GM10266 (cell line): ENCODE results near the gene CPLX3.

Experiments used
- DNase-seq: peaks from one replicate; pipeline ENCODE4 v3.0.0; 2012; ENCODE audit errors: extremely low spot score
- TF ChIP-seq, protein P1 (sequence below): IDR thresholded peaks from 2 replicates; pipeline ENCODE4 v1.5.1; 2012; ENCODE audit warnings: mild to moderate bottlenecking, low read depth; ENCODE audit not compliant: control insufficient read depth, insufficient read depth; ENCODE audit errors: missing control alignments

The CPLX3 gene

GRCh38 chr15:74839526-74840395 lies 13.3 kb downstream of the CPLX3 start:
- TF ChIP-seq, protein P1, sequence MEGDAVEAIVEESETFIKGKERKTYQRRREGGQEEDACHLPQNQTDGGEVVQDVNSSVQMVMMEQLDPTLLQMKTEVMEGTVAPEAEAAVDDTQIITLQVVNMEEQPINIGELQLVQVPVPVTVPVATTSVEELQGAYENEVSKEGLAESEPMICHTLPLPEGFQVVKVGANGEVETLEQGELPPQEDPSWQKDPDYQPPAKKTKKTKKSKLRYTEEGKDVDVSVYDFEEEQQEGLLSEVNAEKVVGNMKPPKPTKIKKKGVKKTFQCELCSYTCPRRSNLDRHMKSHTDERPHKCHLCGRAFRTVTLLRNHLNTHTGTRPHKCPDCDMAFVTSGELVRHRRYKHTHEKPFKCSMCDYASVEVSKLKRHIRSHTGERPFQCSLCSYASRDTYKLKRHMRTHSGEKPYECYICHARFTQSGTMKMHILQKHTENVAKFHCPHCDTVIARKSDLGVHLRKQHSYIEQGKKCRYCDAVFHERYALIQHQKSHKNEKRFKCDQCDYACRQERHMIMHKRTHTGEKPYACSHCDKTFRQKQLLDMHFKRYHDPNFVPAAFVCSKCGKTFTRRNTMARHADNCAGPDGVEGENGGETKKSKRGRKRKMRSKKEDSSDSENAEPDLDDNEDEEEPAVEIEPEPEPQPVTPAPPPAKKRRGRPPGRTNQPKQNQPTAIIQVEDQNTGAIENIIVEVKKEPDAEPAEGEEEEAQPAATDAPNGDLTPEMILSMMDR: peak; percentile 26
- DNase-seq: no peak

DNA sequence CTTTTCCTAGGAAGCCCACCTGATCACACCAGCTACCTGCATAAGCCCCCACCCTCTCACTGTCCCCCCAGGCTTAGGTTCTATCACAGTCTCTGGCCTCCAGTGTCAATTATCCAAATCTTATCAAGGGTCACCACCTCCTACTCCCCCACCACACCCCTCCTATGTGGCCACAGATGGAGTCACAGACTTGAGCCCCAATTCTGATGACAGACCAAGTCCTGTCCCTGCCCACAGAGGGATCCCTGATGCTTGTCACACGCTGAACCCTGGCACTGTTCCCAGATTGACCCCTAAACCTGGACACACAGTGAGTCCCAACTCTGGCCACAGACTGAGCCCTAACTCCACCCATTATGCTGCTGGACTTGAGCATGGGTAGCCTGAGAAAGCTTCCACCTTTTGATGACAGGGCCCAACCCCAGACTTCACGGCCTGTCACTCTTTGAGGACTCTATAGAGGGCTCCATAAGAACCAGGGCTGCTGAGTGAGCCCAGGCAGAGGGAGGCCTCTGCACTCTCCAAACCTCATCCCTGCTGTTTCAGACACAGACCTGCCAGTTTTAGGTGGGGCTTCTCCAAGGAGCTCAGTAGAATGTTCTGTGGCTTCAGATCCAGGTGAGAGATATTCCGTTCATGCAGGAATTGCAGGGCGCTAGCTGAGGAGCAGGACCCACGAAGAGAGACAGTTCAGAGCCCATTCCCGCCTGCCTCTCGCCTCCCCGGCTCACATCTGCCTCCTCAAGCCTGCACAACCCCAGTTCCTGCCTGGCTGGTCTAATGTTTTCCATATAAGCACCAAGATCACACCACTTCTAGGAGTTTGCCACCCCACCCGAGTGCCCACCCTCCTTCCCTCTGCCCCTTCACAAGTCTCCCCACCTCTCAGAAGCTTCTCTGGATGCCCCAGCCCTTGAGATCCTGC lies 14.7 kb downstream of the CPLX3 start:
- DNase-seq: no peak
- TF ChIP-seq, protein P1: no peak

DNA sequence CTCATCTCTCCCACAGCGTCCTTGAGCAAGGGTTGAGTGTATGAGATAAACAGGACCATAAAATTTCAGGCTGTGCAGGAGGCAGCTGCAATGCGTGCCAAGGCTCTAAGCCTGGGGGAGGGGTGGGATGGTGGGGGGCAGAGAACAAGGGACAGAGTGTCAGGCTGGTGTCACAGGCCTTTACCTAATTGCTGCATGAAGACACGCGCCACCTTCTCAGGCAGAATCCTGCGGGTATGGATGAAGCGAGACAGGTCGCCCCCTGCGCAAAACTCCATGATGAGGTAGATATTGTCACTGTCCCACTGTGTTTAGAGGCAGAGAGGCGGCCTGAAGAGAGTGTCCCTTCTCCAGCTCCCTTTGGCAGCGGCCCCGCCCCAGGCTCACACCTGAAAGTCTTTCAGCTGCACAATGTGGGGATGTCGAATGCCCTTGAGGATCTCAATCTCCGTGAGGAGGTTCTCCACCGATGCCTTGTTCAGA lies 15.5 kb downstream of the CPLX3 start:
- no peak for DNase-seq
- TF ChIP-seq, protein P1: no peak

DNA sequence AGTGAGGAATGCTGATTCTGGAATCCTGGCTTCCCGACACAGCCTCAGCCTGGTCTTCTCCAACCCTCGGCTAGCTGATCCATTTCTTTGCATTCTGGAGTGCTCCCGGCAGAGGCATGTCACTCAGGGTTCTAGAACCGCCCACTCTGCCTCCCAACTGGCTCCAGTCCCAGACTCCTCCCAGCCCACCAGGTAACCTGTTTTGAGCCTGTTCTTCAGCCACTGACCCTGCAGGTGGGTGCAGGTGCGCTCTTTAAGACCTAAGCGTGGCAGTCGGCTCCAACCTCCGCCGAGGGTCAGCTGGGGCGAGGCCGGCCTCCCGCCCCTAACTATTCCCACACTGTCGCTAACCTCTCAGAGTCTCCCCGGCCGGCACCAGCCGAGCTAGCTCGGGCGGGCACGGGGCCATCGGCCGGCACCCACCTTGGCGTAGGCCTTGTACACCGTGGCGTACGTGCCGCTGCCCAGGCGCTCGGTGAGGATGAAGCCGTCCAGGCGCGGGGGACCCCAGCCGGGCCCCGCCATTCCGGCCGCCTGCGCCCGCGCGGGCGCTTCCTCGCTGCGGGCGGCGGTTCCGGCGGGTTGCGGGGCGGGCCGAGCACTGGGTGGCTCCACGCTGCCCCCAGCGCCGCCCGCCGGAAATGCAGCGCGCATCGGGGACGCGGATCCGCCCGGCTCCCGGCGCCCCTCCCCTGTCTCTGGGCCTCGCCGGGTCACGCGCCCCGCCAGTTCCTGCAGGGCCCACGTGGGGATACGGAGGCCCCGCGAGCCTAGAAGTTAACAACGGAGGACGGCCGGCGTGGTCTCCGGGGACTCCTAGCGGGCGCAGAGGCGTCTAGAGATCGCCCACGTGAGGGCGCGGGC lies 16.4 kb downstream of the CPLX3 start, which contains the start of gene ULK3:
Gene ULK3, minus strand, starts transcription at position 576 of the 864 bp plus-strand sequence. Its CDS starts 51 bp downstream, at position 525.
- DNase-seq: peak; percentile 98
- TF ChIP-seq, protein P1: peak; percentile 75

DNA sequence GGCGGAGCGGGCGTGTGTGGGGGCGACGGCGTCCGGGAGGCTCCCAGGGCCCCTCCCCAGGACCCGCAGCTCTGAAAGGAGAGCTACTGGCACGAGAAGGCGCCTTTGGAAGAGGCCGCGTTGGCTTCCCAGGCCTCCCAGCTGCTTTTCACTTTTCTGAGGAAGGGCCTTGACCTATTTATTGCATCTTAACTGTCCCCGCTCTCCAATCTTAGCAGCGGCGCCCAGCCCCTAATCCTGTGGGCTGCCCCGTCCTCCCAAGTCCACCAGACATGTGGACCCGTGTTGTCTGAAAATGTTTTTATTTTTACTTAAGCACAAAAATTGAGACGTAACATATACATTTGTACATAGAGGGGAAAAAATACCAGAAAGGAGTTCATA lies 17.0 kb downstream of the CPLX3 start:
- TF ChIP-seq, protein P1: no peak

GRCh38 chr15:74843891-74844299 lies 17.5 kb downstream of the CPLX3 start:
- TF ChIP-seq, protein P1: no peak

More for the DNA sequence above, 17.0 kb downstream of the CPLX3 start:
- no peak for DNase-seq

More at GRCh38 chr15:74843891-74844299, 17.5 kb downstream of the CPLX3 start:
- no peak for DNase-seq
